HG03575 (cell line): ENCODE measurements around the gene PNPLA3.

ENCODE experiments used
- ATAC-seq: cut with Tn5 transposase; IDR thresholded peaks from one replicate; pipeline ENCODE4 v1.9.1; 2021; ENCODE audit not compliant: unreplicated experiment, insufficient number of reproducible peaks, low FRiP score; ENCODE audit errors: extremely low read depth

The PNPLA3 gene, protein sequence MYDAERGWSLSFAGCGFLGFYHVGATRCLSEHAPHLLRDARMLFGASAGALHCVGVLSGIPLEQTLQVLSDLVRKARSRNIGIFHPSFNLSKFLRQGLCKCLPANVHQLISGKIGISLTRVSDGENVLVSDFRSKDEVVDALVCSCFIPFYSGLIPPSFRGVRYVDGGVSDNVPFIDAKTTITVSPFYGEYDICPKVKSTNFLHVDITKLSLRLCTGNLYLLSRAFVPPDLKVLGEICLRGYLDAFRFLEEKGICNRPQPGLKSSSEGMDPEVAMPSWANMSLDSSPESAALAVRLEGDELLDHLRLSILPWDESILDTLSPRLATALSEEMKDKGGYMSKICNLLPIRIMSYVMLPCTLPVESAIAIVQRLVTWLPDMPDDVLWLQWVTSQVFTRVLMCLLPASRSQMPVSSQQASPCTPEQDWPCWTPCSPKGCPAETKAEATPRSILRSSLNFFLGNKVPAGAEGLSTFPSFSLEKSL

DNA sequence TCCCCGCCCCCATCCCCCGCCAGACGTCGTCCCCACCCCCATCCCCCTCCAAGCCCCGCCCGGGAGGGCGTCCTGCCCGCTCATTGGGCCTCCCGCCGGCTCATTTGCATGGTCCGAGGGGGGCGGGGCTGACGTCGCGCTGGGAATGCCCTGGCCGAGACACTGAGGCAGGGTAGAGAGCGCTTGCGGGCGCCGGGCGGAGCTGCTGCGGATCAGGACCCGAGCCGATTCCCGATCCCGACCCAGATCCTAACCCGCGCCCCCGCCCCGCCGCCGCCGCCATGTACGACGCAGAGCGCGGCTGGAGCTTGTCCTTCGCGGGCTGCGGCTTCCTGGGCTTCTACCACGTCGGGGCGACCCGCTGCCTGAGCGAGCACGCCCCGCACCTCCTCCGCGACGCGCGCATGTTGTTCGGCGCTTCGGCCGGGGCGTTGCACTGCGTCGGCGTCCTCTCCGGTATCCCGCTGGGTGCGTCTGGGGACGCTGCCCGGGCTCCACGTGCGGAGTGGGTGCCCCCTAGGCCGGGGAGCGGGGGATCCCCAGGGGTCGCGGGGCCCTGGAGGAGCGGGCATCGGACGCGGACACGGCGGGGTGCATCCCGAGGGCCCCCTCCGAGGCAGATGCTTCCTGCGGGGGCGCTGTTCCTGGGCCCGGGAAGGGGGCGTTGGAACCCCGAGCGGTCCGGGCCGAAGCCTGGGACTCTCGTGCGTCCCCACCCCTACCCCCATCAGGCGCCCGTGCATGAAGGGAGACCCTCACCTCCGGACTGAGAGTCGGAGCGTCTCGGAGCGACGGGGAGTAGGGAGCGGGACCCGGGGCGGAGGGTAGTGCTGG, at the start of gene PNPLA3:
PNPLA3 (plus strand) TSS at position 175 of the 834 bp plus-strand sequence; CDS start at position 282, 107 bp downstream.
- ATAC-seq = no peak

DNA sequence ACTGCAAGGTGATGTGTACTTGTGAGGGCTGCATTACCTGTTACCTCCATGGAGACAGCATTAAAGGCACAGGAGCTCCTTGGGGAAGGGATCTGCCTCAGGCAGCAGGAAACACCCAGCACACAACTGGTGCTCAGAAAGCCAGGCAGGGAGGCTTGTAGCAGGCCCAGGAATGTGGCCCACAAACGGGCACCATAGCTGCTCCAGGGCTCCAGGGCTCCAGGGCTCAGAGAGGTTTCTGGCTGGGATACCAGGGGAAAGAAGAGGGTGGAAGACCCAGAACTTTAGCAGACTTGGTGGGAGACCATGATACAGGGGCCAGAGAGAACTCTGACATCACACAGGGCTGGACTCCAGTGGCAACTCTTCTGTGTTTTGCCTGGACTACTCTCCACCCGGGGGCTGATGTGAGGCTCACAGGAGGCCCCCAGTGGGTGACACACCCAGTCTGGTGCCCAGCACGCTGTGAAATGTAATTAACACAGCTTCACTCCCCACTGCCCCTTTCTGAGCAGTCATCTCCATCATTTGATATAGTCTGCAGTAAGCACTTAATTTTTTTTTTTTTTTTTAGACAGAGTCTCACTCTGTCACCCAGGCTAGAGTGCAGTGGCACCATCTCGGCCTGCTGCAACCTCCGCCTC, 46.6 kb upstream of the PNPLA3 start:
- ATAC-seq = no peak

DNA sequence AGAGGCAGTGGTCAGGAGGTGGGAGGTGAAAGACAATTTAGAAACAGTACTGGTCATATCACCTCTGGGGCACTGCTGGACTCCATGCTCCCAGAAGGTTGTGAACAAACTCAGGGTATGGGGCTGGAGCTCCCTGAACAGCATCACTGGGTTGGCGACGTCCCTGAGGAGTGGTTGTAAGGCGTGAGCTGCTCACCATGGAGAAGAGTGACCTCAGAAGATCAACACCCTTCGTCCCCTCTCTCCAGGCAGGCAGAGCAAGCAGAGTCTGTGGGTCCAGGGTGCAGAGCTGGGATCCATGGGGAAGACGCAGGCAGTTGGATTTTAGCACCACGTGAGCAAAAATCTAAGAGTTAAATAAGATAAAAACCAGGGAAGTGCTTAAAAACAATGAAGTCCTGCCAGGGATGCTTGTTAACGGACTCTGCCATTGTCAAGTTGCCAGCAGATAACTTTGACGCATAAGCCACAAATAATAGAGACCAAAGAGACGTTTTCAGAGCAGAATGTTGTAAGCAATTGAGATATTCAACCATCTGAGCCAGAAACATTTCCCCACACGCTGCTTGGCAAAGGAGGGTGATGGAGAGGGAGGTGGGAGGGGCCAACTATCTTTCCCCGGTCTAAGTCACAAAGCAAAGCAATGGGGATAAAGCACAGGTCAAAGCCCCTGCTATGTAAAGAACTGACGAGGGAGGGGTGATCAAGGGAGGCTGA, 45.4 kb upstream of the PNPLA3 start:
- no peak for ATAC-seq

DNA sequence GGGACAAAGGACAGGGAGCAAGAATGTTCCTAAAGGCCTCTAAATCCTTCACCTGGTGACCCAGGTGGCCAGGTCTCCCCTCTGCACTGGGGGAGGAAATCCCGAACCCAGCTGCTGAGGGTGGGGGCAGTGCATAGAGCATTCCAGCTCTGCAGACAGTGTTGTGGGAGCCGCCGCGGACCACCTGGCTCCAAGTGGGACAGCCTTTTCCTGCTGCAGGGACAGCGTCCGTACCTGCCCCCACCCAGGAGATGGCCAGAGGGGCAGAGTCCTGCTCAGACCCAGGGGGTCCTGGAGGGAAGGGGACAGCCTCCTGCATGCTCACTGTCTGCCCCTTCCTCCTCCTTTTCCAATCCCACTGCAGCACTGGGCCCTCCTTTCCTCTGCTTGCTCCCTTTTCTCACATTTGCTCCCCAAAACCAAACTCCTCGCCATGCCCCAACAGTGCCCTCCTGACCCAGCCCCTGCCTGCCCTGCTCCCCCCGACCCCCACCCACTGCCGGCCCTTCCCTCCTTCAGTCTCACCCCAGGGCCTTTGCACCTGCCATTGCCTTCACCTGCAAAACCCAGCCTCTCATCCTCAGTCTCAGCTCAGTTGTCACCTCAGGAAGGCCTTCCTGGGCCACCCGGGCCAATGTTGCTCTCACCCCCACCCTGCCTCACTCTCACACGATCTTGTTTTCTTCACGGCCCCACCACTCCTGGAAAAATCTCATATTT, 44.6 kb upstream of the PNPLA3 start:
- ATAC-seq = no peak

DNA sequence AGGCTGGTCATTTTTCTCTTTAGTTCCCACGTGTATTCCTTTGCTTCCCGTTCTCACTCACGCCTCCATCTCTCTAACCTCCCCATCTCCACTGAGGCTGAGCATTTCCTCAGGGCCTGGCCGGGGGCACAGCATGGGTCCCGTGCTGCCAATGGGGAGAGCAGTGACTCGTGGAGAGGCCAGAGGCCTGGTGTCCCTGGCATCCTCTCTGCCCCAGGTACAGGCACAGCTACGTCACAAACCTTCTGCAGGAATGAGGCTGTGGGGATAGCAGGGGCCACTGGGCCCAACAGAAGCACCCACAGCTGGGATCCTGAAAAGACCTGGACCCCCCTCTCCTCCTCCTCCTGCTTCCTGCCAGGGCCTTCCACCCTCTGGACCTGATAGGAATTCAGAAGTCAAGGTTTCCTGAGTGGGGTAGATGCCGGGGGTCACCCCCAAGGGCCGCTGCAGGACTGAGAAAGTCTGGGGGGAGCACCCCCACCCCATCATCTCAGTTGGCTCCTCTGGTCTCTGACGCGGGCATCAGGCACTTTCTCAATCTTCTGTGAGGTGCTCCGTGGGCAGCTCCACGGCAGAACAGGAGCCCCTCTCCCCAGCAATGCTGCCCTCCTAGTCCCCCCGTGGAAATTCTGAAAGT, 43.6 kb upstream of the PNPLA3 start:
- ATAC-seq = no peak

DNA sequence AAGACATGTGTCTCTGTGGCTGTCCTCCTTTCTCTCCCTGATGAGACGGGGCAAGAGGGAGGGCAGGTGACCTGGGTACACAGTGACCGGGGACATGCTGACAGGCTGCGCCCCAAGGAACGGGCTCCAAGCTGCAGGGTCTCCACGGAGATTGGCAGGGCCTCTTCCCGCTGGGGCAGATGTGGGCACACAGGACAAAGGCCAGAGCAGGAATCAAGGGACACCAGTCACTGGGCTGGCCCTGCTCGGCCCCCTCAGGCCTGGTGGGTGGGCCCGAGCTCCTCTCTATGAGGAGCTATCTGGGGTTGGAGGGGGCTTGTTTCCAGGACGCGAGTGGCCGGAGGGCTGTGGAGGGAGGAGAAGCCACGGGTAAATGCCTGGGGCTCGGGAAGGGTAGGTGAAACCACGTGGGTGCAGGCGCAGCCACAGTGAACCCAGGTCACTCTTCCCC, 43.0 kb upstream of the PNPLA3 start:
- ATAC-seq = no peak

DNA sequence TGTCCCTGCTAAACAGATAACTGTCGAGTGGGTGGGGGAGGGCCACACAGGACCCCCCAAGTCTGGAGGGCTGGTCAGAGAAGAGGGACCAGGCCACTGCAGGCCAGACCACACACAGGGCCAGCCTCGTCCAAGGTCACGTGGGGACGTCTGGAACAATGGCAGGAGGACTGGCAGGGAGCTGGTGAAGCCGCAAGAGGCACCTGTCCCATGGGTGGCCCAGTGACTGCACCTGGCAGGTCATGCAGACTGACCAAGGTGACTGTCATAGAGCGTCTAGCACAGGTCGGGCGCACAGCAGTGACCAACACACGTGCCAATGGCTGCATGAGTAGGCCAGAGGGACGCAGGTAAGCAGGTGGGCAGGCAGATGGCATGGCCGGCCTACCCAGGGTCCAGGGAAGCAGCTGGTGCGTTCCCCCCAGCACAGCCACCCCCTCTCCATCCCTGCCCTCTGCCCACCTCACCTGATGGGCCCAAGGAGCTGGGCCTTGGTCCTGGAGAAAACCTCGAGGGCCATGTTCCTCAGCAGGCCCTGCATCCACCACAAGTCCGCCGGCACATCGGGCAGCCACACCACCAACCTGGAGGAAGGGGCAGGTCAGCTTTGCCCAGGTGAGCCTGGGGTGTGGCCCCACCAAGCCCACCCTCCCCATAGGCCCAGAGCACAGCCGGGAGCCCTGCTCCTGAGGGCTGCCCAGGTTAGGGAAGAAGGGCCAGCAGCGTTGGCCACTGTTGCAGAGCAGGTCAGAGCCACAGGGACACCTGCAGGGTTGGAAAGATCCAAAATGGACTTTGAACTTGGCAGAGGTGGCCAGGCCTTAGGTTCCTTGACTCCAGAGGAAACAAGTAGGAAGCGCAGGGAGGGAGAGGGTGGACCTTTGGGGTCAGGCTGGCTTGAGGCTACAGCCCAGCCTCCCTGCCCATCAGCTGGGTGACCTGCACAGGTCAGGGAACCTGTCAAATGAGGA, 42.2 kb upstream of the PNPLA3 start:
- no peak for ATAC-seq

DNA sequence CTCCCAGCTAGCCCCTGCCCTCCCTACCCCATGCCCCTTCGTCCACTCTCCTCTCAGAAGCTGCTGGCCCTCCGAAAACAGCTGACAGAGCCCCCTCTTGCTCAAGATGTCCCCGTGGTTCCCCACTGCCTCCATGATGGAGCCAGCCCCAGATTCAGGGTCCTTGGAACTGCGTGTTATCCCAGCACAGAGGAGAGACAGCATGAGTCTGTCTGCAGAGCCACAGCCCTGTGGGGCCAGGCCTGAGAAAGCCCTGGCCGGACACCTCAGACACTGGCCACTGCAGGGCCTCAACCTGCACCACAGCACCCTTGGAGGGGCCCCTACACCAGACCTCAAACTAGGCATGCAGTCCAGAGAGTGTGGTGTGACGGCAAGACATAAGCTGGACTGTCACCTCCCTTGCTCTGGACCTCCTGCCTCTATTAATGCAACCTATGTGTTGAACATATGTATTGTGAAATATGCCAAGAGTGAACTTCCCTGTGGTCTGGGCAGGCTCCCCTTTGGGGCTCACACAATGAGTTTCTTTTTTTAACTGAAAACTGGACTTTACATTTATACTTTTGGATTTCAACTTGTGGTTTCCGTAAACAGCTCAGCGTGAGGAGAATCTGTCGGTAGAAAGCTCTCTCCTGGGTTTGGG, 41.4 kb upstream of the PNPLA3 start:
- ATAC-seq = no peak

DNA sequence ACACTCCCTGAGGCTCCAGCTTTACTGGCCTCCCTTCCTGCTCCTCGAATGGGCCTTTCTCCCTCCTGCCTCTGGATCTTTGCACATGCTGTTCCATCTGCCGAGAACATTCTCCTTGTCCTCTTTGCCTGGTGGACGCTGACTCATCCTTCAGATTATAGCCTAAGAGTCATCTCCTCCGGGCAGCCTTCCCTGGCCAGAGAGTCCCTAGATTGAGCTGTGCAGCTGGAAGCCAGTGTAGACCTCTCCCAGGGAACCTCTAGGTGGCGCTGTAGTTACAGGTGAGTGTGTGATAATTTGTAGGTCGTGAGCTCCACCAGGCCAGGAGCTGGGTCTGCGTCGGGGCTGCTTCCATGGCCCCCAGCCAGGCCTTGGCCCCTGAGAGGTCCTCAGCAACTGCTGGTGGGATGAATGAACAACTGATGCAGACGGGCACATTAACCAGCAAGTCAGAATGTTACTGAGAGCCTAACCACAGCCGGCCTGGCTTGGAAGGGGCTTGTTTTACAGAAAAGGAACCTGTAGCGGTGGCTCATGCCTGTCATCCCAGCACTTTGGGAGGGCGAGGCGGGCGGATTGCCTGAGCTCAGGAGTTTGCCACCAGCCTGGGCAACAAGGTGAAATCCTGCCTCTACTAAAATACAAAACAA, 40.5 kb upstream of the PNPLA3 start:
- no peak for ATAC-seq

DNA sequence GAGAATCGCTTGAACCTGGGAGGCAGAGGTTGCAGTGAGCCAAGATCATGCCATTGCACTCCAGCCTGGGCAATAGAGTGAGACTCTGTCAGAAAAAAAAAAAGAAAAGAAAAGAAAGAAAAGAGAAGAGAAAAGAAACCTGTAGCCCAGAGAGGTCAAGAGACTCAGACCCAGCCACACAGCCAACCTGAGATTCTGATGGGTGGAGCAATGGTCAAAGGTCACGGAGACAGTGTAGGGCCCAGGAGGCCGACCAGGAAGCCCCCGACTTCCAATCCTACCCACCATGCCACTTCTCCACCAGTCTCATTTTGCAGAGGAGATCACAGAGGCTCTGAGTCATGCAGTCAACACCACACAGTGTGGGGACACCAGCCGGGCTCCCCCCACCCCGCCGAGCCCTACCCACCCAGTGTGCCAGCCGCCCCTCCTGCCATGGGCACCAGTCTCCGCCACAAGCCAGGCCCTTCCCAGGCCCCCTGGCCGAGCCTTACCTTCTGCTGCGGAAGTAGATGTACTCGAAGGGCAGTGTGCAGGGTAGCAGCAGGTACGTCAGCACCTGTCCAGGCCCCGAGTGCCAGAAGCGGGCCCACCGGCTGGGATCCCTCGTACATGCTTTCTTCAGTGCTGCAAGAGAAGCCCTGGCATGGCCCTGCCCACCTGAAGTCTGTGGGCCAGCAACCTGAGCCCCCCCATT, 39.7 kb upstream of the PNPLA3 start:
- ATAC-seq = no peak

DNA sequence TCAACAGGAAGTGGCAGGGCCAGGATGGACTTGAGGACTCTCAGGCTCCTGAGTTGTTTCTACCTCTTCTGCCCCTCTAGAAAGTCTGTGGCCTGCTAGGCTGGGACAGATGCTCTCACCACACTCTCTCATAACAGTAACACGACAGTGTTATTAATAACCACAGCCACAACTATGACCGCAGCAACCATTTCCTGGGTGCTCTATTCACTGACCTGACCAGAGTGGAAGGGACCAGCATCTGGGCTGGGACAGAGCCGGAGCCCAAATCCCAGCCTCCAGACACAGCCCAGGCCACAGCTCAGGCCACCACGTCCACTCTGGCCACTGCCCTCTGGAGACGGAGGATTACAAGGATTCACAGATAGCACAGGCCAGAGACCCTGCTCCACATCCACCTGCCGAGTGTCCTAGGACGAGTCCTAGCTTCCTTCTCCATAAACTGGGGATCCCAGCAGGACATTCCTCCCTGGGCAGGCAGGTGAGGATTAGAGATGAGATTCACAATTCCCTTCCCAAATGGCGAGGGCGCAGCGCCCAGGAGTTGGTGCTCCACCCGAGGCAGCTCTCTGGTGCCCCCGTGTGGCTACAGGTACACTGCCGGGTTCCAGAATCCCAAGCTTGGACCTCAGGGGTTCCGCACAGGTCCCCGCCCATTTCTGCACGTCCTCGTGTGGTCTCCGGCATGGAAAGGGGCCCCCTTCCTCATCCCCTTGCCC, 38.8 kb upstream of the PNPLA3 start:
- ATAC-seq = no peak

DNA sequence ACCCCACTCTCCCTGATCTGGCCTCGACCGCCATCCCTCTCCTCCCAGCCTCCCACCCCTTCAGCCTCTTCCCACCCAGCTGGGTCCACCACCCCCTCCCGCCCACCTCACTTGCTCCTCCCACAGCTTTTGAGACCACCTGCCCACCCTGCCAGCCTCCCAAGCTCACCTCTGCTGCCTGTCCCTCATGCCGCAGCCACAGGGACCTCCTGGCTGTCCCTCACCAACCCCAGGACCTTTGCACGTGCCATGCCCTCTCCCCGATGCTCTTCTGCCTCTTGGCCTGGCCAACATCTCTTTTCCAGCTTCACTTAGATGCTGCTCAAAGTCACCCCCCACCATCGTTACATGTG, 38.3 kb upstream of the PNPLA3 start:
- no peak for ATAC-seq

DNA sequence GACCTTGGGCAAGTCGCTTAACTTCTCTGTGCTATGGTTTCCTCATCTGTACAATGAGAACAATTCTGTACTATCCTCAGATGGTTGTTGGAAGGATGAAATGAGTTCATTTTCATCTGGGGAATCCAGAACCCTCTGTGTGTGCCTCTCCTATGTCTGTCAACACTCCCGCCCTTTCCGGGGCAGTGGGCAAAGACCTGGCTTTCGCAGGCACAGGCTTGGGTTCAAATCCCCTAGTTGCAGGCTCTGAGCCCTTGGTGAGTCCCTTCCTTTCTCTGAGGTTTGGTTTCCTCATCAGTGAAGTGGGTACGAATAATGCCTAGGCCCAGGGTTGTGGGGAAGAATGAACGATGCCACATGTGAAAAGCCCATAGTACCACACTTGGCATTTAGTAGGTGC, 37.8 kb upstream of the PNPLA3 start:
- no peak for ATAC-seq

DNA sequence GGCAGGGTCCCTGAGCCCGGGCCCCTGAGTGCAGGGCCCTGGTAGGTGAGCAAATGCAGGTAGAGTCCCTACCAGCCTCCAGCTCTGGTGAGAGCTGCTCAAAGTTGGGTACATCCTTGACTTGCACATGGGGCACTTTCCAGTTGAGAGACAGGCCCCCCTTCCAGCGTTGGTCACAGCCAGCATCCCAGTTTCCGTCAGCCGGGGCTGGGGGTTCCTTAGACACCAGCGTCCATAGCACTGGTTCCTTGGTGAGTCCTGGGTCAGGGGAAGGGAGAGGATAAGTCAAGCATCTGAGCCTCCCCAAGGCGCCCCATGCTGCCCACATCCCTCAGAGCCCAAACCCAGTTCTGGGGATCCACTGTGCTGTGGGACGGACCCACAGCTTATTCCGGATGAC, 37.4 kb upstream of the PNPLA3 start:
- ATAC-seq = no peak

DNA sequence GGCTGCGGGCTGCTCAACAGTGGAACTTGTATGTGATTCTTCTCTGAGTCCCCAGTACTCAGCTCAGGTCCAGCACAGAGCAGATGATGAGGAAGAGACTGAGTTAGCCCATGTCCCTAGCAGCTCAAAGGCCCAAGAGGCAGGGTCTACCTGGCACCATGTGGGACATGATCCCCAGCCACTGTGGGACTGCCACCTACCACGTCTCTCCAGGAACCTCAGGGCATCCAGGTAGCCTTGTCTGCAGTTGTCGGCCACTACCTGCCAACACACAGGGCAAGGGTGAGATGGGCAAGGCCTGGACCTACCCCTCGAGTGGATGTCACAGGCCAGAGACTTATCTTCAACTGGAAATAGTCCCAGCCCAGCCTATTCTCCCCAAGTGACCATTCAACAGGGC, 36.2 kb upstream of the PNPLA3 start:
- ATAC-seq = no peak
